HepG2 (cell line): ENCODE measurements around the gene ZNF77. TPM values are rescaled to one million over a fixed set of nuclear protein-coding genes. Genes with fewer than 3 reads are reported as not detected.
A peak's percentile ranks its signal among the peaks of the same experiment; 100 is the strongest.

Experiments
- ARHGAP35 ChIP-seq: sonication (generic); formaldehyde crosslinking; IDR thresholded peaks from 2 replicates; pipeline ENCODE4 v1.9.0; 2022; ENCODE audit warnings: mild to moderate bottlenecking, inconsistent platforms, moderate library complexity, missing genetic modification reagents, borderline replicate concordance
- GZF1 ChIP-seq: sonication (generic); formaldehyde crosslinking; IDR thresholded peaks from 2 replicates; pipeline ENCODE4 v1.5.1; 2020; ENCODE audit warnings: mild to moderate bottlenecking, missing genetic modification reagents
- IRF9 ChIP-seq: sonication (generic); formaldehyde crosslinking; IDR thresholded peaks from 2 replicates; pipeline ENCODE4 v1.8.0; 2022; ENCODE audit warnings: missing genetic modification reagents, mild to moderate bottlenecking, borderline replicate concordance
- KAT2B ChIP-seq: fragments of 150-350 bp; IDR thresholded peaks from 2 replicates; pipeline ENCODE4 v1.6.1; 2014; ENCODE audit warnings: low read depth, low read length, borderline replicate concordance
- MAFG ChIP-seq: sonication (generic); formaldehyde crosslinking; IDR thresholded peaks from 2 replicates; pipeline ENCODE4 v1.5.1; 2020; ENCODE audit warnings: mild to moderate bottlenecking, missing genetic modification reagents
- MAX ChIP-seq: IDR thresholded peaks from 2 replicates; pipeline ENCODE4 v1.6.1; 2012; ENCODE audit warnings: inconsistent platforms
- MBNL3 ChIP-seq: fragments of 250-450 bp; sonication (Bioruptor Pico); conservative IDR thresholded peaks from 2 replicates; pipeline ENCODE4 v1.8.0; 2022; ENCODE audit warnings: mild to moderate bottlenecking, inconsistent platforms
- MZF1 ChIP-seq: sonication (generic); formaldehyde crosslinking; IDR thresholded peaks from 2 replicates; pipeline ENCODE4 v1.8.1; 2023; ENCODE audit warnings: mild to moderate bottlenecking, missing genetic modification reagents, borderline replicate concordance
- POLR2A ChIP-seq, 2 experiments: IDR thresholded peaks; 2 replicates each; pipeline ENCODE4 v1.6.1; 2011; ENCODE audit warnings: low read depth in 2 of 2, low read length in 2 of 2, mild to moderate bottlenecking in 1 of 2, moderate library complexity in 1 of 2; ENCODE audit not compliant: insufficient read depth in 1 of 2
- RNF2 ChIP-seq: fragments of 450-650 bp; conservative IDR thresholded peaks from 2 replicates; pipeline ENCODE4 v1.6.1; 2016; ENCODE audit warnings: low read depth
- SP2 ChIP-seq: sonication (generic); formaldehyde crosslinking; IDR thresholded peaks from 2 replicates; pipeline ENCODE4 v1.5.1; 2020; ENCODE audit warnings: mild to moderate bottlenecking, missing genetic modification reagents
- TFE3 ChIP-seq: IDR thresholded peaks from 2 replicates; pipeline ENCODE4 v1.6.1; 2016
- ZBTB8A ChIP-seq: sonication (generic); formaldehyde crosslinking; IDR thresholded peaks from 2 replicates; pipeline ENCODE4 v1.4.0; 2020; ENCODE audit warnings: mild to moderate bottlenecking, low read depth, missing genetic modification reagents, borderline replicate concordance
- ZMYM2 ChIP-seq: sonication (generic); formaldehyde crosslinking; IDR thresholded peaks from 2 replicates; pipeline ENCODE4 v1.8.0; 2022; ENCODE audit warnings: mild to moderate bottlenecking, missing genetic modification reagents
- ZNF235 ChIP-seq: sonication (generic); formaldehyde crosslinking; IDR thresholded peaks from 2 replicates; pipeline ENCODE4 v1.8.1; 2023; ENCODE audit warnings: mild to moderate bottlenecking, missing genetic modification reagents, borderline replicate concordance
- ZNF33B ChIP-seq: sonication (generic); formaldehyde crosslinking; IDR thresholded peaks from 2 replicates; pipeline ENCODE4 v1.5.1; 2020; ENCODE audit warnings: mild to moderate bottlenecking, missing genetic modification reagents
- ZNF609 ChIP-seq: sonication (generic); formaldehyde crosslinking; IDR thresholded peaks from 2 replicates; pipeline ENCODE4 v1.4.0; 2020; ENCODE audit warnings: mild to moderate bottlenecking, missing genetic modification reagents, borderline replicate concordance
- ZNF773 ChIP-seq: sonication (generic); formaldehyde crosslinking; IDR thresholded peaks from 2 replicates; pipeline ENCODE4 v1.4.0; 2020; ENCODE audit warnings: missing genetic modification reagents, borderline replicate concordance
- ZNF781 ChIP-seq: sonication (generic); formaldehyde crosslinking; IDR thresholded peaks from 2 replicates; pipeline ENCODE4 v1.5.1; 2020; ENCODE audit warnings: borderline replicate concordance, mild to moderate bottlenecking, missing genetic modification reagents; ENCODE audit errors: not compliant biosample characterization
- polyA plus RNA-seq, 8 experiments: library from polyadenylated mRNA; depleted of rRNA in 3 of 8; stranded (reverse) in 7 of 8; unstranded in 1 of 8; fragments of >200 nt; fragmentation: Illumina TruSeq in 4 of 8; extraction: Trizol in 4 of 8; gene quantifications; 2 replicates each; pipeline versions ENCODE4 v1.2.1 to v1.2.3, GENCODE V29; 2011 to 2016; ENCODE audit warnings: low read depth in 4 of 8, missing spikeins in 1 of 8, mixed read lengths in 1 of 8; ENCODE audit not compliant: insufficient read depth in 1 of 8
- total RNA-seq, 5 experiments: library from RNA; depleted of rRNA; stranded (reverse); fragments of >200 nt; fragmentation: Illumina TruSeq; extraction: Trizol; gene quantifications; 2 replicates each; pipeline ENCODE4 v1.2.3, GENCODE V29; 2016; ENCODE audit warnings: low read depth in 1 of 5
- TF ChIP-seq, protein P1 (sequence below): IDR thresholded peaks from 2 replicates; pipeline ENCODE4 v1.6.1; 2018; ENCODE audit warnings: missing genetic modification reagents, mild to moderate bottlenecking, missing compliant biosample characterization

ZNF77 gene
- total and polyA plus RNA-seq, 2 of the 13 experiments (the other 11 are each of a cell fraction or from before 2014, with no cell fraction given), result 7.1 to 11.5 TPM

- TF ChIP-seq MZF1 (CRISPR knock-in tag), result 0 out of 2 replicates have a peak, but pooled peaks have one; percentile 62
- TF ChIP-seq, protein P1, sequence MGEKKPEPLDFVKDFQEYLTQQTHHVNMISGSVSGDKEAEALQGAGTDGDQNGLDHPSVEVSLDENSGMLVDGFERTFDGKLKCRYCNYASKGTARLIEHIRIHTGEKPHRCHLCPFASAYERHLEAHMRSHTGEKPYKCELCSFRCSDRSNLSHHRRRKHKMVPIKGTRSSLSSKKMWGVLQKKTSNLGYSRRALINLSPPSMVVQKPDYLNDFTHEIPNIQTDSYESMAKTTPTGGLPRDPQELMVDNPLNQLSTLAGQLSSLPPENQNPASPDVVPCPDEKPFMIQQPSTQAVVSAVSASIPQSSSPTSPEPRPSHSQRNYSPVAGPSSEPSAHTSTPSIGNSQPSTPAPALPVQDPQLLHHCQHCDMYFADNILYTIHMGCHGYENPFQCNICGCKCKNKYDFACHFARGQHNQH (CRISPR knock-in tag), result no peak
- TF ChIP-seq IRF9 (CRISPR knock-in tag), result peak; percentile 28; the same call in 1 of the 2 replicates
- peak; percentile 51; the same call in 1 of the 2 replicates for TF ChIP-seq ZNF33B
- no peak for TF ChIP-seq MBNL3 (CRISPR knock-in tag)
- TF ChIP-seq MAFG (CRISPR knock-in tag), result no peak
- peak; percentile 22 for TF ChIP-seq ZNF781
- peak; percentile 86; the same call in 1 of the 2 replicates for TF ChIP-seq ZMYM2 (CRISPR knock-in tag)
- 0 out of 2 replicates have a peak, but pooled peaks have one; percentile 21 for TF ChIP-seq ZNF235 (CRISPR knock-in tag)
- no peak for TF ChIP-seq ZBTB8A (CRISPR knock-in tag)
- 0 out of 2 replicates have a peak, but pooled peaks have one; percentile 39 for TF ChIP-seq ZNF773
- TF ChIP-seq RNF2, result peak; percentile 90
- peak; percentile 75 for TF ChIP-seq TFE3 (CRISPR knock-in tag)
- TF ChIP-seq KAT2B, result no peak
- no peak; the same call in 1 of the 2 replicates for TF ChIP-seq ARHGAP35 (CRISPR knock-in tag)
- no peak for TF ChIP-seq ZNF609 (CRISPR knock-in tag)
- TF ChIP-seq GZF1 (CRISPR knock-in tag), result no peak
- TF ChIP-seq SP2, result peak; percentile 91
- TF ChIP-seq MAX, result peak; percentile 91
- peak; percentile 67 to 86 for TF ChIP-seq POLR2A (IDR thresholded peaks at IDR 0.05; ENCODE audit: insufficient read depth in 1 of 2, low read depth in 2 of 2, low read length in 2 of 2)
These were observed 44.2 kb downstream of the ZNF77 start, which contains the start of gene ZNF57 (continued) for GRCh38 chr19:2900296-2901252.
